ENCODE data around the gene CHRM1. TPM values are rescaled to one million over a fixed set of nuclear protein-coding genes. Genes with fewer than 3 reads are reported as not detected.

CHRM1 gene
- total RNA-seq, 1 experiment from 2014 or later = 0.10 TPM

DNA sequence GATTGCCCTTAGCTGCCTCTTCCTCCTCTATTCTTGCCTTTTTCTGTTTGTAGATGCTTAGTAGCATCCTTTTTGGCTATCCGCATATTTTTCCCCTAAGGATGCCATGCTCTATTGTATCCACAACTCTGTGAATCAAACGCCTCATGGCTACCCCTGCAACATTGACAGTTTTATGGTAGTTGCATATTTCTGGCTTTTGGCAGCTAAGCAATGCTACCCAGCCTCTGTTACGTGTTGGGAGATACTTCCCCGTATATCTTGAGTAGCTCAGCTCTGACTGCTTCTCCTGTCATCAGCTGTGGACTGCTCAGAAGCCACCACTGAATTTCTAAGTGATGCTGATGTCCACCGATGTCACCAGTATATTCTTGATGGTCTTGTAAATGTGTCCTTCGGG lies 55.5 kb downstream of the CHRM1 start:
- Histone ChIP-seq H3K9me2 (ENCODE audit: insufficient read depth) (no peaks in the 10 kb centered on the region), H3K4me2 (ENCODE audit: low read length) (no peak overlapping the region), H3K9me3 (ENCODE audit: control insufficient read depth in 1 of 2, insufficient read depth in 1 of 2, low read depth in 1 of 2, low read length in 2 of 2) (no peaks in the 10 kb centered on the region), H3K4me1 (ENCODE audit: control insufficient read depth in 1 of 2, insufficient read depth in 2 of 2, low read length in 2 of 2) (peaks cover 14 to 20% of the 10 kb centered on the region in 2 experiments), H3K27me3 (ENCODE audit: insufficient read depth, low read length) (no peaks in the 10 kb centered on the region), H3K36me3 (ENCODE audit: control insufficient read depth in 1 of 2, insufficient read depth in 2 of 2, low read length in 2 of 2) (peaks cover 0 to 19% of the 10 kb centered on the region in 2 experiments; a peak in 3 of 4 replicates), H3K4me3 (replicated peaks in 1 of 2; ENCODE audit: low read depth in 1 of 2, low read length in 2 of 2) (no peak overlapping the region), H2AFZ (ENCODE audit: low read depth, low read length, poor library complexity, severe bottlenecking) (no peak overlapping the region), H3K27ac (ENCODE audit: low read depth, low read length) (no peak overlapping the region), H4K20me1 (ENCODE audit: insufficient read depth) (peaks cover 5% of the 10 kb centered on the region; the same call in 1 of the 2 replicates), H3K79me2 (ENCODE audit: insufficient read depth, low read length) (peaks cover 100% of the 10 kb centered on the region), H3K9ac (ENCODE audit: low read length) (no peak overlapping the region)
- no TSS peak for BruUV-seq (replicated peaks)
- ATAC-seq (no peak), DNase-seq (ENCODE audit: low read depth, low spot score) (no peak)
- ChIA-PET CTCF (interaction anchor here (0.6 to 1.0 kb wide), 2 partner anchors 79 to 93 kb away, joined by 3 read pairs; no protein-coding TSS in a partner anchor), RAD21 (ENCODE audit: low non-redundant PET in 1 of 2, low total read pairs in 2 of 2, uncharacterized antibody in 2 of 2, unreplicated experiment in 2 of 2) (interaction anchor here in 1 of 2 experiments (0.6 kb wide), 1 partner anchor 16 kb away, joined by 4 read pairs; no protein-coding TSS in a partner anchor), POLR2A (interaction anchor here (1.2 to 4.9 kb wide), 5 partner anchors 9 to 25 kb away, joined by 4 to 49 read pairs (median 5); partner anchors contain the start of gene WDR74)
- intact Hi-C loops (cut with micrococcal nuclease) = no loop called here
- TF ChIP-seq SRF (IDR thresholded peaks at IDR 0.05; ENCODE audit: low read depth) (no peak), YY1 (IDR thresholded peaks at IDR 0.05; ENCODE audit: extremely low read depth, insufficient replicate concordance, low read depth, low read length) (no peak), EZH2 (IDR thresholded peaks at IDR 0.05) (no peak), EZH2phosphoT487 (IDR thresholded peaks at IDR 0.05; ENCODE audit: borderline replicate concordance) (no peak), CBX3 (IDR thresholded peaks at IDR 0.05; ENCODE audit: low read depth) (no peak), SIN3A (IDR thresholded peaks at IDR 0.05; ENCODE audit: low read depth) (no peak), ELF1 (IDR thresholded peaks at IDR 0.05; ENCODE audit: borderline replicate concordance, low read depth) (no peak), POLR2AphosphoS5 (IDR thresholded peaks at IDR 0.05; ENCODE audit: low read depth, low read length) (no peak), ZFX (IDR thresholded peaks at IDR 0.05) (no peak), SP1 (IDR thresholded peaks at IDR 0.05; ENCODE audit: low read depth) (no peak), RAD21 (IDR thresholded peaks at IDR 0.05; ENCODE audit: low read depth) (no peak), JUND (IDR thresholded peaks at IDR 0.05) (no peak), ZNF274 (IDR thresholded peaks at IDR 0.05; ENCODE audit: low read depth, low read length) (no peak), TCF7L2 (IDR thresholded peaks at IDR 0.05; ENCODE audit: borderline replicate concordance, extremely low read depth, insufficient read depth, insufficient read length) (no peak)
- TF ChIP-seq, protein P1, sequence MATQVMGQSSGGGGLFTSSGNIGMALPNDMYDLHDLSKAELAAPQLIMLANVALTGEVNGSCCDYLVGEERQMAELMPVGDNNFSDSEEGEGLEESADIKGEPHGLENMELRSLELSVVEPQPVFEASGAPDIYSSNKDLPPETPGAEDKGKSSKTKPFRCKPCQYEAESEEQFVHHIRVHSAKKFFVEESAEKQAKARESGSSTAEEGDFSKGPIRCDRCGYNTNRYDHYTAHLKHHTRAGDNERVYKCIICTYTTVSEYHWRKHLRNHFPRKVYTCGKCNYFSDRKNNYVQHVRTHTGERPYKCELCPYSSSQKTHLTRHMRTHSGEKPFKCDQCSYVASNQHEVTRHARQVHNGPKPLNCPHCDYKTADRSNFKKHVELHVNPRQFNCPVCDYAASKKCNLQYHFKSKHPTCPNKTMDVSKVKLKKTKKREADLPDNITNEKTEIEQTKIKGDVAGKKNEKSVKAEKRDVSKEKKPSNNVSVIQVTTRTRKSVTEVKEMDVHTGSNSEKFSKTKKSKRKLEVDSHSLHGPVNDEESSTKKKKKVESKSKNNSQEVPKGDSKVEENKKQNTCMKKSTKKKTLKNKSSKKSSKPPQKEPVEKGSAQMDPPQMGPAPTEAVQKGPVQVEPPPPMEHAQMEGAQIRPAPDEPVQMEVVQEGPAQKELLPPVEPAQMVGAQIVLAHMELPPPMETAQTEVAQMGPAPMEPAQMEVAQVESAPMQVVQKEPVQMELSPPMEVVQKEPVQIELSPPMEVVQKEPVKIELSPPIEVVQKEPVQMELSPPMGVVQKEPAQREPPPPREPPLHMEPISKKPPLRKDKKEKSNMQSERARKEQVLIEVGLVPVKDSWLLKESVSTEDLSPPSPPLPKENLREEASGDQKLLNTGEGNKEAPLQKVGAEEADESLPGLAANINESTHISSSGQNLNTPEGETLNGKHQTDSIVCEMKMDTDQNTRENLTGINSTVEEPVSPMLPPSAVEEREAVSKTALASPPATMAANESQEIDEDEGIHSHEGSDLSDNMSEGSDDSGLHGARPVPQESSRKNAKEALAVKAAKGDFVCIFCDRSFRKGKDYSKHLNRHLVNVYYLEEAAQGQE (IDR thresholded peaks at IDR 0.05; ENCODE audit: low read depth) = no peak
- TF ChIP-seq, protein P2, sequence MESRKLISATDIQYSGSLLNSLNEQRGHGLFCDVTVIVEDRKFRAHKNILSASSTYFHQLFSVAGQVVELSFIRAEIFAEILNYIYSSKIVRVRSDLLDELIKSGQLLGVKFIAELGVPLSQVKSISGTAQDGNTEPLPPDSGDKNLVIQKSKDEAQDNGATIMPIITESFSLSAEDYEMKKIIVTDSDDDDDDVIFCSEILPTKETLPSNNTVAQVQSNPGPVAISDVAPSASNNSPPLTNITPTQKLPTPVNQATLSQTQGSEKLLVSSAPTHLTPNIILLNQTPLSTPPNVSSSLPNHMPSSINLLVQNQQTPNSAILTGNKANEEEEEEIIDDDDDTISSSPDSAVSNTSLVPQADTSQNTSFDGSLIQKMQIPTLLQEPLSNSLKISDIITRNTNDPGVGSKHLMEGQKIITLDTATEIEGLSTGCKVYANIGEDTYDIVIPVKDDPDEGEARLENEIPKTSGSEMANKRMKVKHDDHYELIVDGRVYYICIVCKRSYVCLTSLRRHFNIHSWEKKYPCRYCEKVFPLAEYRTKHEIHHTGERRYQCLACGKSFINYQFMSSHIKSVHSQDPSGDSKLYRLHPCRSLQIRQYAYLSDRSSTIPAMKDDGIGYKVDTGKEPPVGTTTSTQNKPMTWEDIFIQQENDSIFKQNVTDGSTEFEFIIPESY (IDR thresholded peaks at IDR 0.05; ENCODE audit: extremely low read depth, insufficient replicate concordance, low read length) = no peak
